Amniotic stem cell (primary cell): ENCODE data around the gene NTN5.
"Not testable (repeated sequence)": the region's sequence is repeated elsewhere in the genome, so short reads cannot be mapped to it uniquely, and the experiment has no call there.

Source experiments
- DNase-seq: peaks from one replicate; lab custom pipeline; 2025; lab: John Stamatoyannopoulos, UW

The NTN5 gene

DNA sequence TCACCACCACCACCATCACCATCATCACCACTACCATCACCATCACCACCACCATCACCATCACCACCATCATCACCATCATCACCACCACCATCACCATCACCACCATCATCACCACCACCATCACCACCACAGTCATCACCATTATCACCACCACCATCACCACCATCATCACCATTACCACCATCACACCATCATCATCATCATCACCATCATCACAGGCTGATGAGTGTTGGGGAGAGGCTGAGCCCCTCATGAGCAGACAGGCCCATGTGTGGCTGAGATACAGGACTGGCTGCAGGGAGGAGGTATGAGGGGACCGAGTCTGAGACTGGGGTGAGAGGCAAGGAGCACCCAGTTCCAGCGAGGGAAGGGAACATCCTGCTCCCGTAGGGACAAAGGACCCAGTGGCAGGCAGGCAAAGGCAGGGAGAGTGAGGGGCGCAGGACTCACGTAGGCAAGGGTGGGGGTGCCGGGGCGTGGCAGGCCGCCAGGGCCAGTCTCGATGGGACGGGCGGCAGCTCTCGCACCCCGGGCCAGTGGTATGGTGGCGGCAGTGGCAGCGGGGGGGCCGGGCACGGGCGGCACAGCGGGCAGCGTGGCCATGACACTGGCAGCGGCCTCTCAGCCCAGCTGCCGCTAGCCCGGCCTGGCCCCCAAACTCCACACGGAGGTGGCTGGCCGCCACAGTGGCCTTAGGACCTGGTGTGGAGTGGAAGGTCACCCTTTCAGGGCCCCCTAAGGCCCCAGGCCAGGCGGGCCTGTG is 2.7 kb downstream of the NTN5 start:
- DNase-seq: no peak

GRCh38 chr19:48668761-48669160 is 4.1 kb downstream of the NTN5 start:
- DNase-seq: no peak

GRCh38 chr19:48668332-48668731 is 4.5 kb downstream of the NTN5 start:
- no peak for DNase-seq

- DNase-seq: no peak
These were observed 7.0 kb downstream of the NTN5 start for GRCh38 chr19:48665786-48666185.

DNA sequence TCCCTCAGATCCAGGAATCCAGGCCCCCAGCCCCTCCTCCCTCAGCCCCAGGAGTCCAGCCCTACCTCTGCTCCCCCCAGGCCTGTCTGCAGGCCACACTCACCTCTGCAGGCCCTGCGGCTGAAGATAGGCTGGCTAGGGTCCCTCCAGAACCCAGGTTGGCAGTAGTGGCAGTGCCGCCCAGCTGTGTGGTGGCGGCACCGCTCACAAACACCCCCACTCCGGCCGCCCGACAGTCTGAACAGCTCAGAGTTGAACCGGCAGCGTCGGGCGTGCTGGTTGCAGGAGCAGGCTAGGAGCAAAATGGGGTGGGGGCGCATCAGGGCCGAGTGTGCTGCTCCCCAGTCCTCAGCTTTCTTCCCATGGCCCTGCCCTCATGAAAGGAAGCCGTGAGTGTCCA is 8.3 kb downstream of the NTN5 start:
- DNase-seq: no peak

DNA sequence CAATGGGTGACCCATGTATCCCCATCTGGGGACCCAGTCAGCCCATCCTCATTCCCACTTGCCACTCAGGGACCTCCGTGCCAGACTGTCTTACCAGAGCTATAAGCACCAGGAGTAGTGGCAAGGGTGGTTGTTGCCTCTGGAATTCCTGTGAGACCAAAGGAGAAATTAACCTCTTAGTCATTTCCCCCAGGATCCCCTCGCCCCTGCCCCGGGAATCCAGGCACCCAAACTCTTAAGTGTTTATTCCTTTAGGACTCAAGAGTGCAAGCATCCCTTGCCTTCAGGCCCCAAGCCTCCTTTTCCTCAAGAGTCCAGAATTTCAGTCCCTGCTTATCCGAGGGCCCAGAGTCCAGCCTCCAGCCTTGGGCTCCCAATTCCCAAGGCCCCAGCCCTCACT is 9.2 kb downstream of the NTN5 start:
- DNase-seq: no peak

GRCh38 chr19:48661711-48662090 is 11.1 kb downstream of the NTN5 start:
- DNase-seq: no peak

DNA sequence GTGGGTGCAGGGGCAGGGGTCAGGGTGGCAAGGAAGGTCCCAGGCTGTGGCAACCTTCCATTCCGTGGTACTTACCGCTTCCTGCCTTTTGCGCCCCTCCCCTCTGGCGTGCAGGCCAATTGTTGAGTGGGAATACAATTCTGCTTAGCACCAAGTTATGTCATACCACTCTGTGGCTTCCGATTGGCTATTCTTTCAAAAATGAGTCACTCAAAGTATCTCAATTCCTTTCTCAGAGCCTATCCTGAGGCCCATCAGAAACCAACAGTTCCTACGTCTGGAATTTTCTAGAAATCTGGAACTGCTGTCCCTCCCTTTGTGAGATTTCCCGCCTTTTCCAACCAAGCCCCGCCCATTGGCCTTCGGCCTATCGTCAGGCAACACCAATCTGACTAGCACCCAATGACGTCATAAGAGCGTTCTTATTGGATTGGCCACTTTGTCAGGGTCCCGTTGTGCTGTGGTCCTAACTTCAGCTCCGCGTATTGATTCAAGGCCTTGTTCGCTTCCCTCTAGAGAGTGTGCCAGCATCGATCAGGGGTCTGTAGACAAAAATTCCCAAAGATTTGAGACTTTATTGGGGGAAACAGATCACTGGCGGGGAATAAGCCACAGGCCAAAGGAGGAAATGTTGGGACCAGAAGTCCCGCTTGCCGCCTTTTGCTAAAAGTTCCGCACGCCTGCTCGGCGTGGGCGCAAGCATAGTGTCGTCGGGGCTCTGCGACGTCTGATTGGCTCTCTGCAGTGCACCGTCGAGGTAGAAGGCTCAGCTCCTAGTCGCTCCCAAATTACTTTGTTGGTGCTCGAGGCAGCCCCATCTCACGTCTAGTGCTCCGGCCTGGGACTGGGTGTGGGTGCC is 11.7 kb downstream of the NTN5 start:
- DNase-seq: no peak

- DNase-seq: no peak
These were observed 13.0 kb downstream of the NTN5 start for GRCh38 chr19:48659768-48660167.

GRCh38 chr19:48658483-48658882 is 14.3 kb downstream of the NTN5 start:
- no peak for DNase-seq

DNA sequence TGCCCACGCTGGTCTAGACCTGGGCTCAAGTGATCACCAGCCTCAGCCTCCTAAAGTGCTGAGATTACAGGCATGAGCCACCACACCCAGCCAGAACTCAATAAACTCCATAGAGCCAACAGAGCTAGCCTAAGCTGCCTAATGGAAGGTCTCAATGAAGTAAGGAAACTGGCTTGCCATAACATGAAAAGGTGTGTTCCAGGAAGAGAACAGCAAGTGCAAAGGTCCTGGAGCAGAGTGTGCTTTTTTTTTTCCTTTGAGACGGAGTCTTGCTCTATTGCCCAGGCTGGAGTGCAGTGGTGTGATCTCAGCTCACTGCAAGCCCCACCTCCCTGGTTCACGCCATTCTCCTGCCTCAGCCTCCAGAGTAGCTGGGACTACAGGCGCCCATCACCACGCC is 15.0 kb downstream of the NTN5 start:
- not testable (repeated sequence) for DNase-seq

- DNase-seq: peak; percentile 47
These were observed 15.9 kb downstream of the NTN5 start for GRCh38 chr19:48656840-48657474.

DNA sequence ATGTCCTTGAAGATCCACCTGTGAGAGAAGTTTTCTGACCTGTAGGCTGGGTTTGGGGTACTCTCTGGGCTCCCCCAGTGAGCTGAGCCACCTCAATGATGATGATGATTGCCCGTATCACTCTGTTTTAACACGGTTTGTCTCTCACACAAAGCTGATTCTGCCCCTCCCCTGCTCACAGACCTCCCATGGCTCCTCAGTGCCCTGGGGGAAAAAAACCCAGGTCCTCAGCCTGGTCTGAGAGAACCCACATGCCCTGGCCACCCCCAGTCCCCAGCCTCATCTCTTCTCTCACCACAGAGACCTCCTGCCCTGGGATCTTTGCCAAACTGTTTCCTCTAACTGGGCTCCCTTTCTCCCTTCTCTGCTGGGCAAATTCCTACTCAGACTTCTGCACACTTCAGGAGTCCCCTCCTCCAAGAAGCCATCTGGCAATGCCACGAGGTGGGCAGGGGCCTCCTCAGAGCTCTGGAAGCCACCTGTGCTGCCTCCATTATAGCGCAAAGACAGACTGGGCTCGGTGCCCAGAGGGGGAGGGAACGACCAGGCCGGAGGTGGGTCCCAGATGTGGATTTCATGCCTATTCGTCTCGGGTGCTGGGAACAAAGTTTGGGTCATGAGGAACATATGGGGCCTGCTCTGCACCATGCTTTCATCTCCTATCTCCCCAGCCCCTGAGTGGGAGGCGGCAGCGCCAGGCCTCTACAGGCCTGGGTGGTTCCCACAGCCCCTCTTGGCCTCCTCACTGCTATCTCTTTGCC is 18.3 kb downstream of the NTN5 start:
- no peak for DNase-seq

GRCh38 chr19:48651683-48652048 is 21.2 kb downstream of the NTN5 start:
- DNase-seq: no peak

DNA sequence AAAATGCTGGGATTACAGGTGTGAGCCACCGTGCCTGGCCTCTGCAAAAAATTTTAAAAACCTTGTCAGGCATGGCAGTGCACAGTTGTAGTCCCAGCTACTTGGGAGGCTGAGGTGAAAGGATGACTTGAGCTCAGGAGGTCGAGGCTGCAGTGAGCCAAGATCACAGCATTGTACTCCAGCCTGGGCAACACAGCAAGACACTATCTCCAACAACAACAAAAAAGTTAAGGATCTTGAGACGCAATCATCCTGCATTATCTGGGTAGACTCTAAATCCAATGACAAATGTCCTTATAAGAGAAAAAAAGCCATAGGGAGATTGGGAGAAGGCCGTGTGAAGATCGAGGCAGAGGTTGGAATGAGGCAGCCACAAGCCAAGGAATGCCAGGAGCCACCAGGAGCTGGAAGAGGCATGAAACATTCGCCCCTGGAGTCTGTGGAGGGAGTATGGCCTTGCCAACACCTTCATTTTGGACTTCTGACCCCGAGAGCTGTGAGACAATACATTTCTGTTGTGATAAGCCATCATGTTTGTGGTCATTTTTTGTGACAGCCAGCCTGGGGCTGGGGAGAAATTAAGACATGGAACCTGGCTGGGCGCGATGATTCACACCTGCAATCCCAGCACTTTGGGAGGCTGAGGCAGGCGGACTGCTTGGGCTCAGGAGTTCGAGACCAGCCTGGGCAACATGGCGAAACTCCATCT is 21.7 kb downstream of the NTN5 start:
- no peak for DNase-seq

DNA sequence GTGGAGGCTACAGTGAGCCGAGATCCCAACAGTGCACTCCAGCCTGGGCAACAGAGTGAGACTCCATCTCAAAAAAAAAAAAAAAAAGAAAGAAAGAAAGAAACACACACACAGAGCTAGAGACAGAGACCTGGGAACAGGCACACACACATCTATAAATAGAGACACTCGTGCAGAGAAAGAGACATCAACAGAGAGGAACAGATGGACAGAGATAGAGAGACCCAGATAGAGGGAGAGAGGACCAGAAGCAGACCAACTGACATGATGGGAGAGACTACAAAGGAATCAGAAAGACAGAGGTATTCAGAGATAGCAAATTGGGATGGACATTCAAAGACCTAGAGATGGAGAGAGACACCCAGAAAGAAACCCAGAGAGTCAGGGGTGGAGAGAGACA is 24.7 kb downstream of the NTN5 start:
- DNase-seq: no peak

GRCh38 chr19:48646722-48647216 is 26.0 kb downstream of the NTN5 start:
- no peak for DNase-seq

DNA sequence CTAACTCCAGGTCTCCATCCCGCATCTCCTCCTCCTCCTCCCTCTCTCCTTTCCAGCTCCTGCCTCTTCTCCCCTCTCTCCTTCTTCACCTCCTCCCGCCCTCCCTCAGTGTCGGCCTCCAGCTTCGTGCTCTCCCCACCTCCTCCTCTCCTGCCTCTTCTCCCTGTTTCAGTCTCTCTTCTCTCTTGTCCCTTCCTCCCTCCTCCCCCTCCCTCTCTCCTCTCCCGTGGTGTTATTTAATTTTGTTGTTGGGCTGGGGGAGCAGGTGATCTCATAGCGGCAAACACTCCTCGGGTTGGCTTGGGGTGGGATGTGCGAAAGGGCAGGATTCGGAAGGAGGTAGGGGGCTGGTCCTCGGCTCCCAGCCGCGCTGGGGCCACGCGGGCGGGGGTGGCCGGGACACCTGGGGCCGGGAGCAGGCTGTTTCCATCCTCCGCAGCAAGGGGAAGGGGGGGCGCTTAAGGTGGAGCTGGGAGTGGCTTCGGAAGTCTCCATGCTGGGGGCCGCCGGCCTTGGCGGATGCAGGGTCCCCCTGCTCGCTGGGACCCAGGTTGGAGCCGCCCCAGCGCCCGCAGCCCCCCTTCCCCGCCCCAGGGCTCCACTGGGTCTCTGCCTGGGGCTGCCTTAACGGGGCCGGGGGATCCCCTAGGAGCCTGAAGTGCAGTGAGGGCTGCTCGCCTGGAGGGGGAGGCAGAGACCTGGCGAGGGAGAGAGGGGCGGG is 26.7 kb downstream of the NTN5 start, which contains the start of gene CA11:
CA11 (minus strand) TSS at position 187 of the 721 bp plus-strand sequence. CDS start 555 bp downstream, outside the sequence.
- peak; percentile 22 for DNase-seq

DNA sequence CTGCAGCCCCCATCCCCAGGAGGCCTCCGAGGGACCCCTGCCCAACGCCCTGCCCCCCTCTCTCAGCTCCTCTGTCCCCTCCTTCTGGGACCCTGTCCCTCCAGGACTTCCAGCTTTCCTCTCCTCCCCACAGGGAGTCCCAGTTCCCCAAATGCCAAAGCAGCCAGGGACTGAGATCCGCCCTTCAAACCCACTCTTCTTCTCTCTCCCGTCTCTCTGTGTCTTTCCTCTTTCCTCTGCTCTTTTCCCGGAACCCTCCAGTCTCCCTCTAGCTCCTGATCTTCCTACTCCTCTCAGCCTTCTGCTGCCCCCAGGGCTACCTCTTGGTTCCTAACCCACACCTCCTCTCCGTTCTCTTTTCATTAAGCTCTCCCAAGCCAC is 27.2 kb downstream of the NTN5 start:
- DNase-seq: no peak

DNA sequence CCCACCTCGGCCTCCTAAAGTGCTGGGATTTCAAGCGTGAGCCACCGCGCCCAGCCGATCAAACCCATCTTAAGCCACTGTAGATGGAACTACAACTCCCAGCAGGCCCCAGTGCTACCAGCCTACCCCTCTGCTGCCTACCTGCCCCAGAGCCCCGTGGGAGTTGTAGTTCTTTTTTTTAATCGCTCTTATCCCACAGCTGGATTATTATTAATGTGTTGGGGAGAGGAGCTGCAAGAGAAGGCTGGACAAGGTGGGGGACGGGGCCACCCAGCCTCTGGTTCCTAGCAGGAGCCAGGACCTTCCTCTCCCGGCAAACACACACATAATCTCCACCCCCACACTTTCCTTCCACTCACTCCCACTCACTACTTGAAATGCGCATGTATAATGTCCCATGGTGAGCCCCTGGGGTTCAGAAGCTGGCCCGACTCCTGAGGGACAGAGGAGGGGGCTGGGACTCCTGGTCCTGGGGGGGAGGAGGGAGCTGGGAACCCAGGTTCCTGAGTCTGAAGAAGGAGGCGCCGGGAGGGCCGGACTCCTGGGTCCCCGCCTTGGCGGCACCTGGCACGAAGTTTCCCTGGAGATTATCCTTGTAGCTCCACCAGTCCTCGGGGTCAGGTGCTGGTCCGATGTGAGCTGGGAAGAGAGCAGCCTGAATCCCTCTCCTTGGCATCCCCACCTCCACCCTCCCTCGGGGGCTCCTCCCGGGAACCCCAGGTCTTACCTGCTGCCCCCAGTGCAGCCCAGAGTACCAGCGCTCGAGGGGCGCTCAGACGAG is 27.8 kb downstream of the NTN5 start:
- DNase-seq: peak; percentile 24
